Upper lobe of left lung (tissue), 4 donors: ENCODE measurements around the gene KIF26B.

Experiments
- POLR2A ChIP-seq, 4 donors: fragments of 450-650 bp; IDR thresholded peaks; one replicate each; pipeline ENCODE4 v1.5.1; 2016 to 2017; ENCODE audit warnings: antibody characterized with exemption in 4 of 4, mild to moderate bottlenecking in 2 of 4
- TF ChIP-seq, protein P1 (sequence below), 6 experiments: fragments of 450-650 bp in 4 of 6; fragments of 200-600 bp in 2 of 6; sonication (generic) in 2 of 6; IDR thresholded peaks; one replicate each; pipeline ENCODE4 v1.5.1; 2016 to 2019; ENCODE audit warnings: antibody characterized with exemption in 6 of 6

DNA sequence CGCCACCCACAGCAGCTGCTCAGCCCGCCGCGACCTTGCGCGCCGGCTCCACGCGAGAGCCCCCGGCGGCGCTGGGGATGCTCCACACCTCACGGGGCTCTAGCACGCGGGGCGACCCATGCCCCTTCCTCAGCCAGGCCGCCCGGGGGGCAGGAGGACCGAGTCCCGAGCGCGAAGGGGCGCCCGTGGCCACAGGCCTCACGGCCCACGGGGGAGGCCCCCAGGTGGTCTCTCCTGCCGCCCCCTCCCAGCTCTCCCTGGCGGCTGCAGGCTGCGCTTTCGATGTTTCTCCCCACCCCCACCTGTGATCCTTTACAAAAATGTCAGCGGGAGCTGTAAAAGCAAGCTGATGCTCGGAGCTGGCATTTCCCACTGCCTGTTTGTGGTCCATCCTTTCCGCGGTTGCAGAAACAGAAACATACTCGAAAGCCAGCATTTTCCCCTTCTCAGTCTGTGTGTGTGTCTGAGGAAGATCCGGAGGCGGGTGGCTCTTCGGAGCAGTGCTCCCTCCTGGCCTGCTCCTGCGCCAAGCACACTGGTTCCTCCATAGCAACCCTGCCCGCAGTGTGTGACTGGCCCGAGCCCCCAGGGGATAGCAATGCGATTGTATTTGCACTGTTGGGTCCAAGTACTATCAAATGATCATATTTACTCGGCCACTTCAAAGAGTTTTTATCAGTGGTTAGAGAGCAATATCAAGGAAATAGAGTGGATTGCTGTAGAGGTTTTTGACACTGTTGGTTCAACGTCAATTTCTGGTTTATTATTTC is 2.1 kb downstream of the KIF26B start:
- TF ChIP-seq, protein P1, sequence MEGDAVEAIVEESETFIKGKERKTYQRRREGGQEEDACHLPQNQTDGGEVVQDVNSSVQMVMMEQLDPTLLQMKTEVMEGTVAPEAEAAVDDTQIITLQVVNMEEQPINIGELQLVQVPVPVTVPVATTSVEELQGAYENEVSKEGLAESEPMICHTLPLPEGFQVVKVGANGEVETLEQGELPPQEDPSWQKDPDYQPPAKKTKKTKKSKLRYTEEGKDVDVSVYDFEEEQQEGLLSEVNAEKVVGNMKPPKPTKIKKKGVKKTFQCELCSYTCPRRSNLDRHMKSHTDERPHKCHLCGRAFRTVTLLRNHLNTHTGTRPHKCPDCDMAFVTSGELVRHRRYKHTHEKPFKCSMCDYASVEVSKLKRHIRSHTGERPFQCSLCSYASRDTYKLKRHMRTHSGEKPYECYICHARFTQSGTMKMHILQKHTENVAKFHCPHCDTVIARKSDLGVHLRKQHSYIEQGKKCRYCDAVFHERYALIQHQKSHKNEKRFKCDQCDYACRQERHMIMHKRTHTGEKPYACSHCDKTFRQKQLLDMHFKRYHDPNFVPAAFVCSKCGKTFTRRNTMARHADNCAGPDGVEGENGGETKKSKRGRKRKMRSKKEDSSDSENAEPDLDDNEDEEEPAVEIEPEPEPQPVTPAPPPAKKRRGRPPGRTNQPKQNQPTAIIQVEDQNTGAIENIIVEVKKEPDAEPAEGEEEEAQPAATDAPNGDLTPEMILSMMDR (IDR thresholded peaks at IDR 0.05) = peak in 1 of 6 experiments; percentile 7
- TF ChIP-seq POLR2A (IDR thresholded peaks at IDR 0.05) = no peak
